RPMI7951 (cell line): ENCODE data around the gene ZNF319. TPM values are rescaled to one million over a fixed set of nuclear protein-coding genes. Genes with fewer than 3 reads are reported as not detected.

ENCODE experiments used
- DNase-seq: peaks from one replicate; pipeline ENCODE4 v3.0.0-alpha.2; 2012; ENCODE audit warnings: low read depth
- total RNA-seq: library from RNA; depleted of rRNA; stranded (reverse); fragments of >200 nt; shearing (Covaris generic); gene quantifications from 2 replicates; pipeline ENCODE4 v1.2.3, GENCODE V29; 2014

ZNF319 gene
- total RNA-seq, 1 experiment from 2014 or later: 1.1 TPM

- DNase-seq: peak; percentile 30
Observed at GRCh38 chr16:58022601-58023371, 22.3 kb upstream of the ZNF319 start.

GRCh38 chr16:58021661-58022551 lies 21.4 kb upstream of the ZNF319 start:
- DNase-seq: peak; percentile 19

GRCh38 chr16:58020628-58021521 lies 20.4 kb upstream of the ZNF319 start:
- peak; percentile 33 for DNase-seq

- no peak for DNase-seq
Observed at GRCh38 chr16:58019866-58020538, 19.5 kb upstream of the ZNF319 start.

GRCh38 chr16:58018803-58019202 lies 18.3 kb upstream of the ZNF319 start:
- DNase-seq: no peak

- DNase-seq: no peak
Observed at GRCh38 chr16:58016840-58017446, 16.5 kb upstream of the ZNF319 start.

- DNase-seq: no peak
Observed at GRCh38 chr16:58013201-58013956, 12.9 kb upstream of the ZNF319 start.

GRCh38 chr16:58012481-58012880 lies 12.0 kb upstream of the ZNF319 start:
- DNase-seq: no peak

- DNase-seq: peak; percentile 79
Observed at GRCh38 chr16:58011652-58012051, 11.2 kb upstream of the ZNF319 start.

GRCh38 chr16:58010886-58011285 lies 10.4 kb upstream of the ZNF319 start:
- DNase-seq: no peak

GRCh38 chr16:58009856-58010416 lies 9.5 kb upstream of the ZNF319 start:
- DNase-seq: no peak

GRCh38 chr16:58004736-58005135 lies 4.3 kb upstream of the ZNF319 start:
- DNase-seq: peak; percentile 37

- DNase-seq: no peak
Observed at GRCh38 chr16:58002936-58003335, 2.5 kb upstream of the ZNF319 start.

- no peak for DNase-seq
Observed at GRCh38 chr16:58002416-58002800, 1.9 kb upstream of the ZNF319 start.

GRCh38 chr16:58001781-58002415 lies 1.4 kb upstream of the ZNF319 start:
- no peak for DNase-seq

- DNase-seq: peak; percentile 76
Observed at GRCh38 chr16:58000706-58001676, 519 bp upstream of the ZNF319 start, which contains the start of gene USB1. USB1 (plus strand) TSS chr16:58001407; CDS start chr16:58001484, 77 bp downstream.

- no peak for DNase-seq
Observed at GRCh38 chr16:57999366-57999970, 1.0 kb downstream of the ZNF319 start.

GRCh38 chr16:57998992-57999365 lies 1.5 kb downstream of the ZNF319 start:
- DNase-seq: no peak
